HG03097 (cell line): ENCODE data around the gene RPS3.
"Not testable (repeated sequence)": the region's sequence is repeated elsewhere in the genome, so short reads cannot be mapped to it uniquely, and the experiment has no call there.

Experiments
- ATAC-seq: cut with Tn5 transposase; IDR thresholded peaks from one replicate; pipeline ENCODE4 v1.9.1; 2021; ENCODE audit not compliant: unreplicated experiment, low FRiP score

The RPS3 gene

GRCh38 chr11:75409971-75410370 lies 10.7 kb downstream of the RPS3 start:
- ATAC-seq = not testable (repeated sequence)

GRCh38 chr11:75413146-75413545 lies 13.8 kb downstream of the RPS3 start:
- ATAC-seq = not testable (repeated sequence)

GRCh38 chr11:75413864-75414263 lies 14.5 kb downstream of the RPS3 start:
- no peak for ATAC-seq

GRCh38 chr11:75420224-75421034 lies 21.1 kb downstream of the RPS3 start:
- no peak for ATAC-seq

GRCh38 chr11:75421035-75421602 lies 21.8 kb downstream of the RPS3 start:
- ATAC-seq = no peak

- ATAC-seq = no peak
Measured at GRCh38 chr11:75421902-75422247, 22.6 kb downstream of the RPS3 start.

GRCh38 chr11:75422248-75423231 lies 23.2 kb downstream of the RPS3 start:
- ATAC-seq = no peak

- no peak for ATAC-seq
Measured at GRCh38 chr11:75423721-75424120, 24.4 kb downstream of the RPS3 start.

- ATAC-seq = no peak
Measured at GRCh38 chr11:75424396-75424795, 25.1 kb downstream of the RPS3 start.

- ATAC-seq = no peak
Measured at GRCh38 chr11:75425422-75425821, 26.1 kb downstream of the RPS3 start.

GRCh38 chr11:75426720-75427086 lies 27.4 kb downstream of the RPS3 start:
- no peak for ATAC-seq

- ATAC-seq = no peak
Measured at GRCh38 chr11:75427181-75427580, 27.9 kb downstream of the RPS3 start.

GRCh38 chr11:75428281-75428724 lies 29.0 kb downstream of the RPS3 start:
- ATAC-seq = no peak

GRCh38 chr11:75428989-75429640 lies 29.8 kb downstream of the RPS3 start:
- no peak for ATAC-seq

GRCh38 chr11:75429641-75429901 lies 30.3 kb downstream of the RPS3 start:
- no peak for ATAC-seq

GRCh38 chr11:75429902-75430713 lies 30.8 kb downstream of the RPS3 start:
- ATAC-seq = no peak

- no peak for ATAC-seq
Measured at GRCh38 chr11:75430714-75431532, 31.6 kb downstream of the RPS3 start.

GRCh38 chr11:75431533-75432525 lies 32.5 kb downstream of the RPS3 start:
- ATAC-seq = no peak
